Measurements from ENCODE around the gene PTPRG. TPM values are rescaled to one million over a fixed set of nuclear protein-coding genes. Genes with fewer than 3 reads are reported as not detected.

Gene PTPRG
- total and polyA plus RNA-seq, 2 experiments from 2014 or later: 24.4 to 131 TPM

DNA sequence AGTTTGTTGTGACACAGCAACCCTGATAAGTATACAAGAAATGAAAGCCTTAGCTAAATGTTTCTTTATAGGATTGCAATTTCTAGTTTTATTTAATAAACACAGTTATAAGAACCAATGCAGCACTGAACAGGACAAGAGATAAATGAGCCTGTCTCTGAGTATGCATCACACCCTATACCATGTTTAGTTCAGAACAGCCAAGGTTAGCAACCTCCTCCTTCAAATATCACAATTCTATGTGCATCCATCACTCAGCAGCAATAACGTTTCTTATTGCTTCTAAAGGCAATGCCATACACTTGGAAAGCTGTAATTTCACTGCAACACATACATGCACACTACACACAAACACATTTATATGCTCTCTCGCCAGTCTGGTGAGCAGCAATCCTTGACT, 280.6 kb downstream of the PTPRG start (continued):
- TF ChIP-seq, protein P1, sequence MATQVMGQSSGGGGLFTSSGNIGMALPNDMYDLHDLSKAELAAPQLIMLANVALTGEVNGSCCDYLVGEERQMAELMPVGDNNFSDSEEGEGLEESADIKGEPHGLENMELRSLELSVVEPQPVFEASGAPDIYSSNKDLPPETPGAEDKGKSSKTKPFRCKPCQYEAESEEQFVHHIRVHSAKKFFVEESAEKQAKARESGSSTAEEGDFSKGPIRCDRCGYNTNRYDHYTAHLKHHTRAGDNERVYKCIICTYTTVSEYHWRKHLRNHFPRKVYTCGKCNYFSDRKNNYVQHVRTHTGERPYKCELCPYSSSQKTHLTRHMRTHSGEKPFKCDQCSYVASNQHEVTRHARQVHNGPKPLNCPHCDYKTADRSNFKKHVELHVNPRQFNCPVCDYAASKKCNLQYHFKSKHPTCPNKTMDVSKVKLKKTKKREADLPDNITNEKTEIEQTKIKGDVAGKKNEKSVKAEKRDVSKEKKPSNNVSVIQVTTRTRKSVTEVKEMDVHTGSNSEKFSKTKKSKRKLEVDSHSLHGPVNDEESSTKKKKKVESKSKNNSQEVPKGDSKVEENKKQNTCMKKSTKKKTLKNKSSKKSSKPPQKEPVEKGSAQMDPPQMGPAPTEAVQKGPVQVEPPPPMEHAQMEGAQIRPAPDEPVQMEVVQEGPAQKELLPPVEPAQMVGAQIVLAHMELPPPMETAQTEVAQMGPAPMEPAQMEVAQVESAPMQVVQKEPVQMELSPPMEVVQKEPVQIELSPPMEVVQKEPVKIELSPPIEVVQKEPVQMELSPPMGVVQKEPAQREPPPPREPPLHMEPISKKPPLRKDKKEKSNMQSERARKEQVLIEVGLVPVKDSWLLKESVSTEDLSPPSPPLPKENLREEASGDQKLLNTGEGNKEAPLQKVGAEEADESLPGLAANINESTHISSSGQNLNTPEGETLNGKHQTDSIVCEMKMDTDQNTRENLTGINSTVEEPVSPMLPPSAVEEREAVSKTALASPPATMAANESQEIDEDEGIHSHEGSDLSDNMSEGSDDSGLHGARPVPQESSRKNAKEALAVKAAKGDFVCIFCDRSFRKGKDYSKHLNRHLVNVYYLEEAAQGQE (IDR thresholded peaks at IDR 0.05; ENCODE audit: unreplicated experiment): no peak
- no peak for TF ChIP-seq EZH2phosphoT487 (IDR thresholded peaks at IDR 0.05; ENCODE audit: unreplicated experiment)
- TF ChIP-seq, protein P2, sequence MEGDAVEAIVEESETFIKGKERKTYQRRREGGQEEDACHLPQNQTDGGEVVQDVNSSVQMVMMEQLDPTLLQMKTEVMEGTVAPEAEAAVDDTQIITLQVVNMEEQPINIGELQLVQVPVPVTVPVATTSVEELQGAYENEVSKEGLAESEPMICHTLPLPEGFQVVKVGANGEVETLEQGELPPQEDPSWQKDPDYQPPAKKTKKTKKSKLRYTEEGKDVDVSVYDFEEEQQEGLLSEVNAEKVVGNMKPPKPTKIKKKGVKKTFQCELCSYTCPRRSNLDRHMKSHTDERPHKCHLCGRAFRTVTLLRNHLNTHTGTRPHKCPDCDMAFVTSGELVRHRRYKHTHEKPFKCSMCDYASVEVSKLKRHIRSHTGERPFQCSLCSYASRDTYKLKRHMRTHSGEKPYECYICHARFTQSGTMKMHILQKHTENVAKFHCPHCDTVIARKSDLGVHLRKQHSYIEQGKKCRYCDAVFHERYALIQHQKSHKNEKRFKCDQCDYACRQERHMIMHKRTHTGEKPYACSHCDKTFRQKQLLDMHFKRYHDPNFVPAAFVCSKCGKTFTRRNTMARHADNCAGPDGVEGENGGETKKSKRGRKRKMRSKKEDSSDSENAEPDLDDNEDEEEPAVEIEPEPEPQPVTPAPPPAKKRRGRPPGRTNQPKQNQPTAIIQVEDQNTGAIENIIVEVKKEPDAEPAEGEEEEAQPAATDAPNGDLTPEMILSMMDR (conservative IDR thresholded peaks at IDR 0.05; ENCODE audit: low read depth in 2 of 2): no peak
- TF ChIP-seq CREB1 (CRISPR knock-in tag; IDR thresholded peaks at IDR 0.05; ENCODE audit: low read depth): no peak
- TF ChIP-seq JUNB (IDR thresholded peaks at IDR 0.05; ENCODE audit: unreplicated experiment): no peak

DNA sequence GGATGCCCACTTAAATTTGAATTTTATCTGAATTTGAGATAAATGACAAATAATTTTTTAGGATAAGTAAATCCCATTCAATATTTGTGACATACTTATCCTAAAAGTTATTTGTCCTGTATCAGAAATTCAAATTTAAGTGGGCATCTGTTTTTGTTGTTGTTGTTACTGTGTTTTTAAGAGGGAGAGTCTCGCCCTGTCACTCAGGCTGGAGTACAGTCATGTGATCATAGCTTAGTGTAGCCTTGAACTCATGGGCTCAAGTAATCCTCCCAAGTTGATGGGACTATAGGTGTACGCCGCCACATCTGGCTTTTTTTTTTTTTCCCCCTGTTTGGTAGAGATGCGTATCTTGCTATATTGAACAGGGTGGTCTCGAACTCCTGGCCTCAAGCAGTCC, 283.0 kb downstream of the PTPRG start:
- H3K27ac ChIP-seq (ENCODE audit: low read depth): 0 out of 2 replicates have a peak overlapping the region, but pooled peaks have one; percentile 5
- H3K9me2 ChIP-seq (ENCODE audit: insufficient read depth): no peaks in the 10 kb centered on the region
- H4K20me1 ChIP-seq (replicated peaks; ENCODE audit: insufficient read depth): no peaks in the 10 kb centered on the region; the same call in 1 of the 2 replicates
- Mint-ChIP-seq H3K36me3 (ENCODE audit: low read depth) (peaks cover 5% of the 10 kb centered on the region; the same call in 1 of the 3 replicates), H3K4me3 (no peak overlapping the region), H3K27me3 (ENCODE audit: insufficient read depth, low read depth, poor library complexity) (peaks cover 6% of the 10 kb centered on the region), H3K9me3 (no peaks in the 10 kb centered on the region), H3K27ac (no peak overlapping the region), H3K4me1 (peaks cover 63% of the 10 kb centered on the region)
- H3K79me2 ChIP-seq (replicated peaks; ENCODE audit: insufficient read depth): peaks cover 81% of the 10 kb centered on the region
- no peaks in the 10 kb centered on the region for H3K36me3 ChIP-seq (ENCODE audit: insufficient read depth)
- H3K4me3 ChIP-seq: no peak overlapping the region
- ATAC-seq (no peak), DNase-seq (ENCODE audit: low spot score) (no peak)
- no peak overlapping the region for H3K4me2 ChIP-seq
- no peaks in the 10 kb centered on the region for H3K27me3 ChIP-seq (ENCODE audit: insufficient read depth)
- no peaks in the 10 kb centered on the region; the same call in 1 of the 2 replicates for H3F3A ChIP-seq (replicated peaks; ENCODE audit: low read depth)
- H3K4me1 ChIP-seq (ENCODE audit: insufficient read depth): peaks cover 51% of the 10 kb centered on the region
- no peak overlapping the region for H2AFZ ChIP-seq
- TF ChIP-seq, protein P3, sequence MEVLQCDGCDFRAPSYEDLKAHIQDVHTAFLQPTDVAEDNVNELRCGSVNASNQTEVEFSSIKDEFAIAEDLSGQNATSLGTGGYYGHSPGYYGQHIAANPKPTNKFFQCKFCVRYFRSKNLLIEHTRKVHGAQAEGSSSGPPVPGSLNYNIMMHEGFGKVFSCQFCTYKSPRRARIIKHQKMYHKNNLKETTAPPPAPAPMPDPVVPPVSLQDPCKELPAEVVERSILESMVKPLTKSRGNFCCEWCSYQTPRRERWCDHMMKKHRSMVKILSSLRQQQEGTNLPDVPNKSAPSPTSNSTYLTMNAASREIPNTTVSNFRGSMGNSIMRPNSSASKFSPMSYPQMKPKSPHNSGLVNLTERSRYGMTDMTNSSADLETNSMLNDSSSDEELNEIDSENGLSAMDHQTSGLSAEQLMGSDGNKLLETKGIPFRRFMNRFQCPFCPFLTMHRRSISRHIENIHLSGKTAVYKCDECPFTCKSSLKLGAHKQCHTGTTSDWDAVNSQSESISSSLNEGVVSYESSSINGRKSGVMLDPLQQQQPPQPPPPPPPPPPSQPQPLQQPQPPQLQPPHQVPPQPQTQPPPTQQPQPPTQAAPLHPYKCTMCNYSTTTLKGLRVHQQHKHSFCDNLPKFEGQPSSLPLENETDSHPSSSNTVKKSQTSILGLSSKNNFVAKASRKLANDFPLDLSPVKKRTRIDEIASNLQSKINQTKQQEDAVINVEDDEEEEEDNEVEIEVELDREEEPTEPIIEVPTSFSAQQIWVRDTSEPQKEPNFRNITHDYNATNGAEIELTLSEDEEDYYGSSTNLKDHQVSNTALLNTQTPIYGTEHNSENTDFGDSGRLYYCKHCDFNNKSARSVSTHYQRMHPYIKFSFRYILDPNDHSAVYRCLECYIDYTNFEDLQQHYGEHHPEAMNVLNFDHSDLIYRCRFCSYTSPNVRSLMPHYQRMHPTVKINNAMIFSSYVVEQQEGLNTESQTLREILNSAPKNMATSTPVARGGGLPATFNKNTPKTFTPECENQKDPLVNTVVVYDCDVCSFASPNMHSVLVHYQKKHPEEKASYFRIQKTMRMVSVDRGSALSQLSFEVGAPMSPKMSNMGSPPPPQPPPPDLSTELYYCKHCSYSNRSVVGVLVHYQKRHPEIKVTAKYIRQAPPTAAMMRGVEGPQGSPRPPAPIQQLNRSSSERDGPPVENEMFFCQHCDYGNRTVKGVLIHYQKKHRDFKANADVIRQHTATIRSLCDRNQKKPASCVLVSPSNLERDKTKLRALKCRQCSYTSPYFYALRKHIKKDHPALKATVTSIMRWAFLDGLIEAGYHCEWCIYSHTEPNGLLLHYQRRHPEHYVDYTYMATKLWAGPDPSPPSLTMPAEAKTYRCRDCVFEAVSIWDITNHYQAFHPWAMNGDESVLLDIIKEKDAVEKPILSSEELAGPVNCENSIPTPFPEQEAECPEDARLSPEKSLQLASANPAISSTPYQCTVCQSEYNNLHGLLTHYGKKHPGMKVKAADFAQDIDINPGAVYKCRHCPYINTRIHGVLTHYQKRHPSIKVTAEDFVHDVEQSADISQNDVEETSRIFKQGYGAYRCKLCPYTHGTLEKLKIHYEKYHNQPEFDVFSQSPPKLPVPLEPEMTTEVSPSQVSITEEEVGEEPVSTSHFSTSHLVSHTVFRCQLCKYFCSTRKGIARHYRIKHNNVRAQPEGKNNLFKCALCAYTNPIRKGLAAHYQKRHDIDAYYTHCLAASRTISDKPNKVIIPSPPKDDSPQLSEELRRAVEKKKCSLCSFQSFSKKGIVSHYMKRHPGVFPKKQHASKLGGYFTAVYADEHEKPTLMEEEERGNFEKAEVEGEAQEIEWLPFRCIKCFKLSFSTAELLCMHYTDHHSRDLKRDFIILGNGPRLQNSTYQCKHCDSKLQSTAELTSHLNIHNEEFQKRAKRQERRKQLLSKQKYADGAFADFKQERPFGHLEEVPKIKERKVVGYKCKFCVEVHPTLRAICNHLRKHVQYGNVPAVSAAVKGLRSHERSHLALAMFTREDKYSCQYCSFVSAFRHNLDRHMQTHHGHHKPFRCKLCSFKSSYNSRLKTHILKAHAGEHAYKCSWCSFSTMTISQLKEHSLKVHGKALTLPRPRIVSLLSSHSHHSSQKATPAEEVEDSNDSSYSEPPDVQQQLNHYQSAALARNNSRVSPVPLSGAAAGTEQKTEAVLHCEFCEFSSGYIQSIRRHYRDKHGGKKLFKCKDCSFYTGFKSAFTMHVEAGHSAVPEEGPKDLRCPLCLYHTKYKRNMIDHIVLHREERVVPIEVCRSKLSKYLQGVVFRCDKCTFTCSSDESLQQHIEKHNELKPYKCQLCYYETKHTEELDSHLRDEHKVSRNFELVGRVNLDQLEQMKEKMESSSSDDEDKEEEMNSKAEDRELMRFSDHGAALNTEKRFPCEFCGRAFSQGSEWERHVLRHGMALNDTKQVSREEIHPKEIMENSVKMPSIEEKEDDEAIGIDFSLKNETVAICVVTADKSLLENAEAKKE (CRISPR knock-in tag; IDR thresholded peaks at IDR 0.05): no peak
- no peak for TF ChIP-seq NANOG (IDR thresholded peaks at IDR 0.05; ENCODE audit: borderline replicate concordance)
- TF ChIP-seq, protein P2 (conservative IDR thresholded peaks at IDR 0.05; ENCODE audit: low read depth in 2 of 2): no peak
- TF ChIP-seq EZH2 (IDR thresholded peaks at IDR 0.05; ENCODE audit: low read depth, unreplicated experiment): no peak
- TF ChIP-seq STAT1 (IDR thresholded peaks at IDR 0.05; ENCODE audit: unreplicated experiment): no peak
- TF ChIP-seq CREB1 (CRISPR knock-in tag; IDR thresholded peaks at IDR 0.05; ENCODE audit: low read depth): no peak
- TF ChIP-seq, protein P4, sequence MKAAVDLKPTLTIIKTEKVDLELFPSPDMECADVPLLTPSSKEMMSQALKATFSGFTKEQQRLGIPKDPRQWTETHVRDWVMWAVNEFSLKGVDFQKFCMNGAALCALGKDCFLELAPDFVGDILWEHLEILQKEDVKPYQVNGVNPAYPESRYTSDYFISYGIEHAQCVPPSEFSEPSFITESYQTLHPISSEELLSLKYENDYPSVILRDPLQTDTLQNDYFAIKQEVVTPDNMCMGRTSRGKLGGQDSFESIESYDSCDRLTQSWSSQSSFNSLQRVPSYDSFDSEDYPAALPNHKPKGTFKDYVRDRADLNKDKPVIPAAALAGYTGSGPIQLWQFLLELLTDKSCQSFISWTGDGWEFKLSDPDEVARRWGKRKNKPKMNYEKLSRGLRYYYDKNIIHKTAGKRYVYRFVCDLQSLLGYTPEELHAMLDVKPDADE (IDR thresholded peaks at IDR 0.05): no peak

Measured in GM23338 (cell line).